ENCODE results near the gene ZNF777.

The ZNF777 gene

GRCh38 chr7:149476791-149477190 lies 15.9 kb upstream of the ZNF777 start:
- no peak for DNase-seq (ENCODE audit: low spot score)

GRCh38 chr7:149475121-149476045 lies 14.5 kb upstream of the ZNF777 start:
- no peak for DNase-seq (ENCODE audit: low spot score)

DNA sequence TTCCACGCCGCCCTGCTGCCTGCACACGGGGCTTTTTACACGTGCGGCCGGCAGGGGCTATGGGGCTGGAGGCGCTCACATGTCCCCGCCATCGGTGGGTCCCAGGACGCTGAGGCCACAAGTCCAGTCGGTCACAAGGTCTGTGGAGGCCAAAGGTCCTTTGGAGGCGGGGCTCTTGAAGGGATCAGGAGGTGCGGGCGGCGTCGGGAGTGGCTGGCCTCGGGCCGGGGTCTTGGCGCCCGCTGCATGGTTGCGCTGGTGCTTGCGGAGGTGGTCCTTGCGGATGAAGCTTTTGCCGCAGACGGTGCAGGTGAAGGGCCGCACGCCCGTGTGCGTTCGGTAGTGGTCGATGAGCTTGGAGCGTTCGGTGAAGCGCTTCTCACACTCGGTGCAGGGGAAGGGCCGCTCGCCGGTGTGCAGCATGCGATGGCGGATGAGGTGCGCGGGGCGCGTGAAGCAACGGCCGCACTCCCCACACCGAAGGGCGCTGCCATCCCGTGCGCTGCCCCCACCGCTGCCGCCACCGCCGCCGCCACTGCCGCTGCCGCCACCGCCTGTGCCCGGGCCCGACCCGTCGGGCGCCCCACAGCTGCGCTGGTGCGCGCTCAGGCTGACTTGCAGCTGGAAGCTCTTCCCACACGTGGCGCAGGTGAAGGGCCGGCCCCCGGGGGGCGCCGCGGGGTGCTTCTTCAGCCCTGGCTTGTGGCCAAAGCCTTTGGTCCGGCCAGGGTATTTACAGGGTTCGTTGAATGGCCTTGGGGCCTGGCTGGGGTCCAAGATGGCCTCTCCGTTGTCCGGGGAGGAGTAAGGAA lies 13.7 kb upstream of the ZNF777 start:
- no peak for DNase-seq (ENCODE audit: low spot score)

DNA sequence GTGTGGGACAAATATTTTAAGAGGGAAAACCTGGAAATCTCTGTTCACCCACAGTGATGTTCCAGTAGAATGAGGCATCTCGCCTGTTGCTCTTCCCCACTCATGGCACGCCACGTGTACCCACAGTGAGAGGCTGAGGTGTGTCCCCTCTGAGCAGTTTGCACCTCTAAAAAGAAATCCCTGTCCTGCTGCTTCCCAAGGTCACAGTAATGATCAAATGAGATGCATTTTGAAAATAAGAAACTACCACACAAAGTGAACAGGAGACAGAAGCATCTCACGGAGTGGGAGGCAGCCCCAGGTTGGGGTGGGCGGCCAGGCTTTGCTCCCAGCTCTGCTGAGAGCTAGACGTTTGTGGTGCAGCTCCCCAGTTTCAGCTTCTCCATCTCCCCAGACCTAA lies 12.4 kb upstream of the ZNF777 start:
- no peak for DNase-seq (ENCODE audit: low spot score)

GRCh38 chr7:149471289-149471953 lies 10.6 kb upstream of the ZNF777 start:
- DNase-seq (ENCODE audit: low spot score) = no peak

DNA sequence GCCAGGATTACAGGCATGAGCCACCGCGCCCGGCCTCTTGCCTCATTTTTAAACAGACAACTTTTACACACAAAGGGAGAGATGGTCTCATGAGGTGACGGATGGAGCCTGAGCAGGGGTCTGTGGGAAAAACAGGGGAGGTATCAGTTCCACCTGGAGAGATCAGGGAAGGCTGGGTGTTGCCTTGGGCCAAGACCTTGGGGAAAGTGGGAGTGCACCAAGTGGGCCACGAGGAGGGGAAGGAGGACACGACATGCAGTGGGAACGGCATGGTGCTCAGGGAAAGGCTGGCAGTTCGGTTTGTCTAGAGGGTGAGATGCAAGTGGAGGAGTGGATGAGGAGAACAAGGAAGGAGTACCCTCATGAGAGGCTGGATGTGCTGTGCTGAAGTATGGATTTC lies 8.9 kb upstream of the ZNF777 start:
- no peak for DNase-seq (ENCODE audit: low spot score)

DNA sequence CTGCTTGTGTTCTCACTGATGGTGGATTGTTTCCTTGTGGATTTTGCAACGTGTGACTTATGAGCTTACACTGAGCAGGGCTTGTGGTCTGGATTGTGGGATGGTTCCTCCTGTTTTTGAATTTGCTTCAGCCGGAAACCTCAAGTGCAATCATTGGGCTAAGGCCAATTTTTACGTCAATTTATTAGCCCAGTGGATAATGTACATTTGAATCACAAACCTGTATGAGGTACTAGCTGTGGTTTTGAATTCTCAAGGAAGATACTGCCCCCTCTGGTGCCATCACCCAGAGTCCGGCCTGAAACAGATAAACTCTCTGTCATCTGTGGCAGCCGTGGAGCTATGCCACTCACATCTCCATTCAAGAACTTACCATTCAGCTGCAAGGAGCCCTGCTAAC lies 7.3 kb upstream of the ZNF777 start:
- DNase-seq (ENCODE audit: low spot score) = no peak

DNA sequence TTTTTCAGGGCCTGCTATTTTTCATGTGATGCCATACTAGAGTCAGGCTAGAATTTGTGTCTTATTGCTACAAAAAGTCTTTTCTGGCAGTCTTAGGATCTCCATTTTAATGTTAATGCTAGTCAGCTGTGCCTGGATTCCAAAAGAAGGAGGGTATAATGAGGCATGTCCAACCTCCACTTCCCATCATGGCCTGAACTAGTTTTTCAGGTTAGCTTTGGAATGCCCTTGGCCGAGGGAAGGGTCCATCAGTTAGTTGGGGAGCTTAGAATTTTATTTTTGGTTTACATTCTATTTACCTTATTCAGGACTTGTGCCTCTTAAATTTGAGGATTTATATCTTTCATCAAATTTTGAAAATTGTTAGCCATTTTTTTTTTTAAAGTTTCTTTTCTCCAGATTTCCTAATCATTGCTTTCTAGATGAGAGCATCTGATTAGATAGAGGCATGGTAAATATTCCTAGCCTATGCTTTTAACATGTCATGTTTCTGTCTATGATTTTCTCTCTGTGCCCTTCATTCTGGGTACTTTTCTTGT lies 6.5 kb upstream of the ZNF777 start:
- DNase-seq (ENCODE audit: low spot score) = no peak

- DNase-seq (ENCODE audit: low spot score) = no peak
Observed at GRCh38 chr7:149466364-149466763, 5.5 kb upstream of the ZNF777 start.

- DNase-seq (ENCODE audit: low spot score) = no peak
Observed at GRCh38 chr7:149463500-149464161, 2.8 kb upstream of the ZNF777 start.

DNA sequence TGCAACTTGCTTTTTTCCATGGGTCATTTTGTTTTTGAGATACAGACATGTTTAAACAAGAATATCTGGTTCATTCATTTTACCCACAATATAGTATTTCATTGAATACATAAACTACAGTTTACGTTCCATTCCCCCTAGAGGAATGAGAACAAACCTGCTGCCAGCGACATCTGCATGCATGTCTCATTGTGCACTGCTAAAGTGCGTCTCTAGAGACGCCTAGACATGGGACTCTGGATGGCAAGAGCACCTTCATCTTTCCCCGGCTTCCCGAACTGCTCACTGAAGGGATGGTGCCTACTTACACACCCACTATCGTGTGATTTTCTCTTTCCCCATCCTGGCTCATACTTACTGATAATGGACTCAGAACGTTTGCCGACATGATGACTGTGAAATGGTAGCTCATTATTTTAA lies 1.2 kb upstream of the ZNF777 start:
- DNase-seq (ENCODE audit: low spot score) = no peak

DNA sequence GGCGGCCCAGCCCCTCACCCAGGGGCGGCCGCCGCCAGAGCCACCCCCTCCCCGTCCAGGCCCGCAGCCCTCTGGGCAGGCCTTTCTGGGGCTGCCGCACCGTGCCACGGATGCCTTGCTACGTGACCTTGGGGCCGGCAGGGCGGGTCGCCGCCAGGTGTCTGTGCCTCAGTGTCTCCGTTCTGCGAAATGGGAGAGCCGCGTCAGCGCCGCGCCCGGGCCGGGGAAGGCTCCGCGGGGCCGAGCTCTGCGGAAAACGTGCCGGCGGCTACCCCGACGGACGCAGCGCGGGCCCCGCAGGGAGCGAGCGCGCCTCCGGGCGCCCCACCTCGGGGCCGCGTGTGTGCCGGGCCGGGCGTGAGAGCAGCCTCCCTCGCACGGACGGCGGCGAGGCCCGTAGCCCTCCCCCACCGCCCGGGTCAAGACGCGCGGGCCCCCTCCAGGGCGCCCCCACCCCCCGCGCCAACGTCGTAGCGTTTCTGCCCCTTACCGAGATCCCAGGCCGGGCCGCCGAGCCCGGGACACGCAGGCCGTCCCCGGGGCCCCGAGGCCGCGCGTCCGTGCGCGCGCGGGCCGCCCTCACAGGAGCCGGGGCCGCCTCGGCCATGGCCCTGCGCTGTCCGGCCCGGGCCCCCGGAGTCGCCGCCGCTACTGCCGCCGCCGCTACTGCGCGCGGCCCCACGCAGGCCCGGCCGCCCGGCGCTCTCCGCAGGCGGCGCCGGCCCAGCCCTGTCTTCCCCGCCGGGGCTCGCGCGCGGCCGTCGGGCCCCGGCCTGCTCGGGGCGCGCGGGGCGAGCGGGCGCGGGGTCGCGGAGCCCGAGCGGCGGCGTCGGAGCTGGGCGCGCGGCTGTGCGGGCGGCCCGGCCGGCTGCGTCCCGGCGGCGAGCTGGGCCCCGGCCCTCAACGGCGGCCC lies 1.1 kb downstream of the ZNF777 start:
- no peak for DNase-seq (ENCODE audit: low spot score)

GRCh38 chr7:149459201-149459539 lies 1.7 kb downstream of the ZNF777 start:
- DNase-seq (ENCODE audit: low spot score) = no peak

- DNase-seq (ENCODE audit: low spot score) = no peak
Observed at GRCh38 chr7:149458235-149458634, 2.6 kb downstream of the ZNF777 start.

- DNase-seq (ENCODE audit: low spot score) = no peak
Observed at GRCh38 chr7:149457766-149458165, 3.1 kb downstream of the ZNF777 start.

DNA sequence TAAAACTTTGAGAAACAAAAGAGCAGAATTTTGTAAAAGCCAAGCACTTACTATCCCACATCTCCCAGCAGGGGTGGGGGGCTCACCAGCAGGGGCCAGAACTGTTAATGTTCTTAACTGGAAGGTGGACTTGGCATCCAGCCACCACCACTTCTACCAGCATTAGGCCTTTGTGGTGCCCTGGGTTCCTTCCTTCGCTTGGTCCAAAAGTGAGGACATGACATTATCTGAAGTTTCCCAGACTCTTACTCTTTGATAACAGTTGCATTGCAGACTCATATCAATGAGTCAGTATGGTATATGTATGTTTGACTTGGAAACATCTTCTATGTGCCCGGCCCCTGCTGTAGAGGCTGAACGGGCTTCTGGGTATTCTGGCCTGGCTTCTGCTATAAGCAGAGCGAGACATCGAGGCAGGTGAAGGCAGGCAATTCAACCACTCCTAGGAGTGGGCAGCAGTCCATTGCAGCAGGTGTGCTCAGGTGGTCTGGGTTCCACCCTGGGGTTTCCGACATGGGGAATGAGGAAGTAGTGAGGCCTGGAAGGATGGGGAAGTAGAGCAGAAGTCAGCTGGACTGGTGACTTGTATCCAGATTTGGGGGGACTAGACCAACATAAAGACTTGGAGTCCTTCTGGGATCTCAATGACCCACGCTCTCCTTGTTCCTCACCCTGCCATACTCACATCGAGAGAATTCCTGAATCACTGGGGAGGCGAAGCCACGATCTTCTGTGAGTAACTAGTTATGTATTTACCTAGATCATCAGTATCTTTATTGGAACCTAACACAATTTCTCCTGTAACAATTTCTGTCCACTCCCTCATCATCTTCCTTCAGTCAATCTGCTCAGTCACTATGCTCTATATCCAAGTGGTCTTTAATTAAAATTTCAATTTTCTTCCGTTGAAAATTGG lies 4.1 kb downstream of the ZNF777 start:
- no peak for DNase-seq (ENCODE audit: low spot score)

GRCh38 chr7:149455175-149455950 lies 5.5 kb downstream of the ZNF777 start:
- DNase-seq (ENCODE audit: low spot score) = no peak

GRCh38 chr7:149454750-149455149 lies 6.1 kb downstream of the ZNF777 start:
- no peak for DNase-seq (ENCODE audit: low spot score)

- no peak for DNase-seq (ENCODE audit: low spot score)
Observed at GRCh38 chr7:149454006-149454405, 6.9 kb downstream of the ZNF777 start.

All from pons (tissue), 1 donor.